ENCODE data around the gene NDUFA8. TPM values are rescaled to one million over a fixed set of nuclear protein-coding genes. Genes with fewer than 3 reads are reported as not detected.

NDUFA8 gene
- total and polyA plus RNA-seq, 8 donors, result 42.9 to 61.5 (median 49.9) TPM

GRCh38 chr9:122111413-122112085, 48.0 kb downstream of the NDUFA8 start:
- Histone ChIP-seq H3K36me3 (no peaks in the 10 kb centered on the region), H3K27me3 (peaks cover 0 to 14% of the 10 kb centered on the region in 2 donors), H3K27ac (no peak overlapping the region), H3K9me3 (no peaks in the 10 kb centered on the region), H3K4me1 (no peaks in the 10 kb centered on the region), H3K4me3 (no peak overlapping the region)
- TF ChIP-seq CTCF (IDR thresholded peaks at IDR 0.05), result no peak
- no peak for DNase-seq
- no peak for ATAC-seq
- intact Hi-C loops (cut with DNase I), result no loop called here

- intact Hi-C loops (cut with DNase I), result no loop called here
- no peak for DNase-seq
These were observed 49.3 kb downstream of the NDUFA8 start for GRCh38 chr9:122110100-122110833.

GRCh38 chr9:122109035-122109813, 50.4 kb downstream of the NDUFA8 start:
- no peak overlapping the region for H3K4me3 ChIP-seq
- H3K4me1 ChIP-seq, result no peaks in the 10 kb centered on the region
- H3K27ac ChIP-seq, result no peak overlapping the region
- ATAC-seq, result no peak
- TF ChIP-seq CTCF (IDR thresholded peaks at IDR 0.05), result no peak
- no peaks in the 10 kb centered on the region for H3K36me3 ChIP-seq
- H3K27me3 ChIP-seq, result peaks cover 0 to 2% of the 10 kb centered on the region in 2 donors
- peaks cover 0 to 3% of the 10 kb centered on the region in 2 donors for H3K9me3 ChIP-seq
- no peak for DNase-seq
- intact Hi-C loops (cut with DNase I), result no loop called here

More at GRCh38 chr9:122110100-122110833, 49.3 kb downstream of the NDUFA8 start:
- ATAC-seq, result no peak
- H3K27me3 ChIP-seq, result peaks cover 0 to 6% of the 10 kb centered on the region in 2 donors
- no peaks in the 10 kb centered on the region for H3K9me3 ChIP-seq
- H3K4me3 ChIP-seq, result no peak overlapping the region
- H3K27ac ChIP-seq, result no peak overlapping the region
- TF ChIP-seq CTCF (IDR thresholded peaks at IDR 0.05), result no peak
- no peaks in the 10 kb centered on the region for H3K4me1 ChIP-seq
- no peaks in the 10 kb centered on the region for H3K36me3 ChIP-seq

GRCh38 chr9:122107291-122107805, 52.2 kb downstream of the NDUFA8 start:
- TF ChIP-seq CTCF (IDR thresholded peaks at IDR 0.05), result no peak

More at GRCh38 chr9:122107291-122107805, 52.2 kb downstream of the NDUFA8 start:
- H3K27me3 ChIP-seq, result no peaks in the 10 kb centered on the region
- DNase-seq (no peak), ATAC-seq (no peak)
- peaks cover 0 to 13% of the 10 kb centered on the region in 2 donors for H3K9me3 ChIP-seq
- no peaks in the 10 kb centered on the region for H3K36me3 ChIP-seq
- intact Hi-C loops (cut with DNase I), result no loop called here
- H3K4me1 ChIP-seq, result no peaks in the 10 kb centered on the region
- no peak overlapping the region for H3K4me3 ChIP-seq
- H3K27ac ChIP-seq, result no peak overlapping the region
